GM12891 (cell line): ENCODE data around the gene CKAP4.

Experiments
- PAX5 ChIP-seq: IDR thresholded peaks from 2 replicates; pipeline ENCODE4 v1.6.1; 2011; ENCODE audit warnings: low read length, moderate library complexity, mild to moderate bottlenecking; ENCODE audit not compliant: insufficient read depth, severe bottlenecking
- POLR2A ChIP-seq: IDR thresholded peaks from 2 replicates; pipeline ENCODE4 v1.6.1; 2011; ENCODE audit warnings: low read depth, low read length, control low read depth
- POLR2AphosphoS5 ChIP-seq: IDR thresholded peaks from 2 replicates; pipeline ENCODE4 v1.6.1; 2011; ENCODE audit warnings: low read depth, low read length, control low read depth
- POU2F2 ChIP-seq: IDR thresholded peaks from 2 replicates; pipeline ENCODE4 v1.6.1; 2011; ENCODE audit warnings: low read depth, mild to moderate bottlenecking, control low read depth, low read length, moderate library complexity
- SPI1 ChIP-seq: IDR thresholded peaks from 2 replicates; pipeline ENCODE4 v1.6.1; 2011; ENCODE audit warnings: low read depth, low read length, control low read depth
- TAF1 ChIP-seq: IDR thresholded peaks from 2 replicates; pipeline ENCODE4 v1.6.1; 2011; ENCODE audit warnings: low read depth, low read length, control low read depth

DNA sequence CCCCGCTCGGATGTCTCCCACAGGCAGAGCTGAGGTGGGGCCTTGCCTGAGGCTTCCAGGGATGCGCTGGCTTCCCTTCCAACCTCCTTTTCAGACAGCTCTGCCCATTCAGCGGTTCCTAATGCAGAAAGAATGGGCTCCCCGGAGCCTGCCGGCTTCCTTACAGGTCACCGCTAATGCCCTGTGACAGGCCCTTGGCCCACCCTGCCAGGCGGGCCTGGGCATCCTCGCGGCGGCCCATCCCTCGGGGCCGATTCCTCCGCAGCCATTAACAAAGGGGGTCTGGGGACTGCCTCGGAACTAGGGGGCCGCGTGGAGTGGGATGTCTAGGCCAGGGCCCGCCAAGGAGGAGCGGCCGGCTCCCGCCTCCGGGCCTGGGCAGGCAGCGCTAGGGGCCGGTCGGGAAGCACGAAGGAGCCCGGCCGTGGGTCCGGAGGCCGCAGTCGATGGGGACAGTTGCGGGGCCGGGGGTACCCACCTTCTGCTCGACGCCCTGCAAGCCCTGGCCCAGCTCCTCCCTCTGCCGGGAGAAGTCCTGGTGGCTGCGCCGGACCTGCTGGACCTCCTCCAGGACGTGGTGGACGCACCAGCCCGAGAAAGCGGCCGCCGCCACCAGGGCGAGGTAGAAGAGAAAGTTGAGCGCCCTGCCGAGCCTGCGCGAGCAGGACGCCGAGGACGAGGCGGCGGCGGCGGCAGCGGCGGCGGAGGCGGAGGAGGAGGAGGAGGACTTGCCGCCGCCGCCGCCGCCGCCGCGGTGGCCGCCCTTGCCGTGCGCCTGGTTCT lies 738 bp downstream of the CKAP4 start:
- TF ChIP-seq POLR2A (no peak), POLR2AphosphoS5 (no peak), TAF1 (no peak), SPI1 (no peak), PAX5 (no peak), POU2F2 (no peak)
